HepG2 (cell line): ENCODE results near the gene SVOP. TPM values are rescaled to one million over a fixed set of nuclear protein-coding genes. Genes with fewer than 3 reads are reported as not detected.

Source experiments
- EHMT2 ChIP-seq: fragments of 200-600 bp; sonication (generic); IDR thresholded peaks from 2 replicates; pipeline ENCODE4 v1.7.0; 2017; ENCODE audit warnings: antibody characterized with exemption, low read depth, low read length, borderline replicate concordance
- NPAS2 ChIP-seq: sonication (generic); formaldehyde crosslinking; IDR thresholded peaks from 2 replicates; pipeline ENCODE4 v1.8.0; 2022; ENCODE audit warnings: mild to moderate bottlenecking, missing genetic modification reagents, borderline replicate concordance
- RAD51 ChIP-seq: fragments of 450-650 bp; IDR thresholded peaks from 2 replicates; pipeline ENCODE4 v1.6.1; 2016; ENCODE audit warnings: borderline replicate concordance
- SAP130 ChIP-seq: IDR thresholded peaks from 2 replicates; pipeline ENCODE4 v1.6.1; 2016; ENCODE audit warnings: low read depth
- TMF1 ChIP-seq: sonication (generic); formaldehyde crosslinking; IDR thresholded peaks from 2 replicates; pipeline ENCODE4 v1.8.1; 2022; ENCODE audit warnings: low read depth, missing genetic modification reagents
- polyA plus RNA-seq, 8 experiments: library from polyadenylated mRNA; depleted of rRNA in 3 of 8; stranded (reverse) in 7 of 8; unstranded in 1 of 8; fragments of >200 nt; fragmentation: Illumina TruSeq in 4 of 8; extraction: Trizol in 4 of 8; gene quantifications; 2 replicates each; pipeline versions ENCODE4 v1.2.1 to v1.2.3, GENCODE V29; 2011 to 2016; ENCODE audit warnings: low read depth in 4 of 8, missing spikeins in 1 of 8, mixed read lengths in 1 of 8; ENCODE audit not compliant: insufficient read depth in 1 of 8
- total RNA-seq, 5 experiments: library from RNA; depleted of rRNA; stranded (reverse); fragments of >200 nt; fragmentation: Illumina TruSeq; extraction: Trizol; gene quantifications; 2 replicates each; pipeline ENCODE4 v1.2.3, GENCODE V29; 2016; ENCODE audit warnings: low read depth in 1 of 5
- TF ChIP-seq, protein P1 (sequence below): sonication (generic); formaldehyde crosslinking; IDR thresholded peaks from 2 replicates; pipeline ENCODE4 v1.5.1; 2020; ENCODE audit warnings: mild to moderate bottlenecking, missing genetic modification reagents, moderate library complexity
- TF ChIP-seq, protein P2 (sequence below): sonication (generic); formaldehyde crosslinking; IDR thresholded peaks from 2 replicates; pipeline ENCODE4 v1.5.1; 2020; ENCODE audit warnings: mild to moderate bottlenecking, moderate library complexity, missing genetic modification reagents
- TF ChIP-seq, protein P3 (sequence below): sonication (generic); formaldehyde crosslinking; conservative IDR thresholded peaks from 2 replicates; pipeline ENCODE4 v1.4.0; 2020; ENCODE audit warnings: missing genetic modification reagents
- TF ChIP-seq, protein P4 (sequence below): sonication (generic); formaldehyde crosslinking; IDR thresholded peaks from one replicate; pipeline ENCODE4 v1.5.1; 2020; ENCODE audit warnings: mild to moderate bottlenecking, missing genetic modification reagents; ENCODE audit errors: not compliant biosample characterization
- TF ChIP-seq, protein P5 (sequence below): IDR thresholded peaks from 2 replicates; pipeline ENCODE4 v1.6.1; 2016; ENCODE audit warnings: missing compliant biosample characterization, missing genetic modification reagents, borderline replicate concordance

SVOP gene
- total and polyA plus RNA-seq, 2 of the 13 experiments (the other 11 are each of a cell fraction or from before 2014, with no cell fraction given), result not detected

DNA sequence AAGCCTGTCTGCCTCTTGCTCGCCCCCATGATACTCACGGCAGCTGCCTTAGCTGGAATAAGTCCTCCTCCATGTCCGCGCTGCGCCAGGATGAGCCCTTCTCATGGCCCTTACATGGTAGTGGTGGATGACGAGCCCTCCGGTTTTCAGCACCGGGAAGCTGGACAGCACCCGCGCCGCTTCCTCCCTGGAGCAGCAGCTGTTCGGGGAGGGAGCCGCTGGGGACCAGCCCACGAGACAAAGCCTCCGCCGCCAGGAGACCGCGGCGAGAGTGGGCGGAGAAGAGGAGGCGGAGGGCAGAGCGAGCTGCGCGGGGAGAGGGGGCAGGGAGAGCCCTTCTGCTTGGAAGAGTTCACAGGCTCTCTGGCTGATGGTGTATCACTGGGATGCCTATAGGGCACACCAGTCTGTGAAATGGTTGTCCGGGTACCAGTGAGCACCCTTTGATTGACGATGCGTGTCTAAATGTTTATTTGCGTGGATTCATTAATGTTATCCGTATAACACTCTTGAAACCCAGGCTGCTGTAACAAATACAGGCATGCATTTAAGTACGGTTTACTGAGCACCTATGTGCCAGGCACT is at the start of gene SVOP (continued):
- TF ChIP-seq, protein P1, sequence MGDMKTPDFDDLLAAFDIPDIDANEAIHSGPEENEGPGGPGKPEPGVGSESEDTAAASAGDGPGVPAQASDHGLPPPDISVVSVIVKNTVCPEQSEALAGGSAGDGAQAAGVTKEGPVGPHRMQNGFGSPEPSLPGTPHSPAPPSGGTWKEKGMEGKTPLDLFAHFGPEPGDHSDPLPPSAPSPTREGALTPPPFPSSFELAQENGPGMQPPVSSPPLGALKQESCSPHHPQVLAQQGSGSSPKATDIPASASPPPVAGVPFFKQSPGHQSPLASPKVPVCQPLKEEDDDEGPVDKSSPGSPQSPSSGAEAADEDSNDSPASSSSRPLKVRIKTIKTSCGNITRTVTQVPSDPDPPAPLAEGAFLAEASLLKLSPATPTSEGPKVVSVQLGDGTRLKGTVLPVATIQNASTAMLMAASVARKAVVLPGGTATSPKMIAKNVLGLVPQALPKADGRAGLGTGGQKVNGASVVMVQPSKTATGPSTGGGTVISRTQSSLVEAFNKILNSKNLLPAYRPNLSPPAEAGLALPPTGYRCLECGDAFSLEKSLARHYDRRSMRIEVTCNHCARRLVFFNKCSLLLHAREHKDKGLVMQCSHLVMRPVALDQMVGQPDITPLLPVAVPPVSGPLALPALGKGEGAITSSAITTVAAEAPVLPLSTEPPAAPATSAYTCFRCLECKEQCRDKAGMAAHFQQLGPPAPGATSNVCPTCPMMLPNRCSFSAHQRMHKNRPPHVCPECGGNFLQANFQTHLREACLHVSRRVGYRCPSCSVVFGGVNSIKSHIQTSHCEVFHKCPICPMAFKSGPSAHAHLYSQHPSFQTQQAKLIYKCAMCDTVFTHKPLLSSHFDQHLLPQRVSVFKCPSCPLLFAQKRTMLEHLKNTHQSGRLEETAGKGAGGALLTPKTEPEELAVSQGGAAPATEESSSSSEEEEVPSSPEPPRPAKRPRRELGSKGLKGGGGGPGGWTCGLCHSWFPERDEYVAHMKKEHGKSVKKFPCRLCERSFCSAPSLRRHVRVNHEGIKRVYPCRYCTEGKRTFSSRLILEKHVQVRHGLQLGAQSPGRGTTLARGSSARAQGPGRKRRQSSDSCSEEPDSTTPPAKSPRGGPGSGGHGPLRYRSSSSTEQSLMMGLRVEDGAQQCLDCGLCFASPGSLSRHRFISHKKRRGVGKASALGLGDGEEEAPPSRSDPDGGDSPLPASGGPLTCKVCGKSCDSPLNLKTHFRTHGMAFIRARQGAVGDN (CRISPR knock-in tag), result peak; percentile 68
- peak; percentile 90; the same call in 1 of the 2 replicates for TF ChIP-seq EHMT2
- TF ChIP-seq, protein P2, sequence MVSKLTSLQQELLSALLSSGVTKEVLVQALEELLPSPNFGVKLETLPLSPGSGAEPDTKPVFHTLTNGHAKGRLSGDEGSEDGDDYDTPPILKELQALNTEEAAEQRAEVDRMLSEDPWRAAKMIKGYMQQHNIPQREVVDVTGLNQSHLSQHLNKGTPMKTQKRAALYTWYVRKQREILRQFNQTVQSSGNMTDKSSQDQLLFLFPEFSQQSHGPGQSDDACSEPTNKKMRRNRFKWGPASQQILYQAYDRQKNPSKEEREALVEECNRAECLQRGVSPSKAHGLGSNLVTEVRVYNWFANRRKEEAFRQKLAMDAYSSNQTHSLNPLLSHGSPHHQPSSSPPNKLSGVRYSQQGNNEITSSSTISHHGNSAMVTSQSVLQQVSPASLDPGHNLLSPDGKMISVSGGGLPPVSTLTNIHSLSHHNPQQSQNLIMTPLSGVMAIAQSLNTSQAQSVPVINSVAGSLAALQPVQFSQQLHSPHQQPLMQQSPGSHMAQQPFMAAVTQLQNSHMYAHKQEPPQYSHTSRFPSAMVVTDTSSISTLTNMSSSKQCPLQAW (CRISPR knock-in tag), result peak; percentile 48; the same call in 1 of the 2 replicates
- TF ChIP-seq RAD51, result no peak
- TF ChIP-seq NPAS2, result no peak
- peak; percentile 94 for TF ChIP-seq TMF1 (CRISPR knock-in tag)
- TF ChIP-seq, protein P3, sequence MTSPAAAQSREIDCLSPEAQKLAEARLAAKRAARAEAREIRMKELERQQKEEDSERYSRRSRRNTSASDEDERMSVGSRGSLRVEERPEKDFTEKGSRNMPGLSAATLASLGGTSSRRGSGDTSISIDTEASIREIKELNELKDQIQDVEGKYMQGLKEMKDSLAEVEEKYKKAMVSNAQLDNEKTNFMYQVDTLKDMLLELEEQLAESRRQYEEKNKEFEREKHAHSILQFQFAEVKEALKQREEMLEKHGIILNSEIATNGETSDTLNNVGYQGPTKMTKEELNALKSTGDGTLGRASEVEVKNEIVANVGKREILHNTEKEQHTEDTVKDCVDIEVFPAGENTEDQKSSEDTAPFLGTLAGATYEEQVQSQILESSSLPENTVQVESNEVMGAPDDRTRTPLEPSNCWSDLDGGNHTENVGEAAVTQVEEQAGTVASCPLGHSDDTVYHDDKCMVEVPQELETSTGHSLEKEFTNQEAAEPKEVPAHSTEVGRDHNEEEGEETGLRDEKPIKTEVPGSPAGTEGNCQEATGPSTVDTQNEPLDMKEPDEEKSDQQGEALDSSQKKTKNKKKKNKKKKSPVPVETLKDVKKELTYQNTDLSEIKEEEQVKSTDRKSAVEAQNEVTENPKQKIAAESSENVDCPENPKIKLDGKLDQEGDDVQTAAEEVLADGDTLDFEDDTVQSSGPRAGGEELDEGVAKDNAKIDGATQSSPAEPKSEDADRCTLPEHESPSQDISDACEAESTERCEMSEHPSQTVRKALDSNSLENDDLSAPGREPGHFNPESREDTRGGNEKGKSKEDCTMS, result 0 out of 2 replicates have a peak, but pooled peaks have one; percentile 87
- TF ChIP-seq, protein P4, sequence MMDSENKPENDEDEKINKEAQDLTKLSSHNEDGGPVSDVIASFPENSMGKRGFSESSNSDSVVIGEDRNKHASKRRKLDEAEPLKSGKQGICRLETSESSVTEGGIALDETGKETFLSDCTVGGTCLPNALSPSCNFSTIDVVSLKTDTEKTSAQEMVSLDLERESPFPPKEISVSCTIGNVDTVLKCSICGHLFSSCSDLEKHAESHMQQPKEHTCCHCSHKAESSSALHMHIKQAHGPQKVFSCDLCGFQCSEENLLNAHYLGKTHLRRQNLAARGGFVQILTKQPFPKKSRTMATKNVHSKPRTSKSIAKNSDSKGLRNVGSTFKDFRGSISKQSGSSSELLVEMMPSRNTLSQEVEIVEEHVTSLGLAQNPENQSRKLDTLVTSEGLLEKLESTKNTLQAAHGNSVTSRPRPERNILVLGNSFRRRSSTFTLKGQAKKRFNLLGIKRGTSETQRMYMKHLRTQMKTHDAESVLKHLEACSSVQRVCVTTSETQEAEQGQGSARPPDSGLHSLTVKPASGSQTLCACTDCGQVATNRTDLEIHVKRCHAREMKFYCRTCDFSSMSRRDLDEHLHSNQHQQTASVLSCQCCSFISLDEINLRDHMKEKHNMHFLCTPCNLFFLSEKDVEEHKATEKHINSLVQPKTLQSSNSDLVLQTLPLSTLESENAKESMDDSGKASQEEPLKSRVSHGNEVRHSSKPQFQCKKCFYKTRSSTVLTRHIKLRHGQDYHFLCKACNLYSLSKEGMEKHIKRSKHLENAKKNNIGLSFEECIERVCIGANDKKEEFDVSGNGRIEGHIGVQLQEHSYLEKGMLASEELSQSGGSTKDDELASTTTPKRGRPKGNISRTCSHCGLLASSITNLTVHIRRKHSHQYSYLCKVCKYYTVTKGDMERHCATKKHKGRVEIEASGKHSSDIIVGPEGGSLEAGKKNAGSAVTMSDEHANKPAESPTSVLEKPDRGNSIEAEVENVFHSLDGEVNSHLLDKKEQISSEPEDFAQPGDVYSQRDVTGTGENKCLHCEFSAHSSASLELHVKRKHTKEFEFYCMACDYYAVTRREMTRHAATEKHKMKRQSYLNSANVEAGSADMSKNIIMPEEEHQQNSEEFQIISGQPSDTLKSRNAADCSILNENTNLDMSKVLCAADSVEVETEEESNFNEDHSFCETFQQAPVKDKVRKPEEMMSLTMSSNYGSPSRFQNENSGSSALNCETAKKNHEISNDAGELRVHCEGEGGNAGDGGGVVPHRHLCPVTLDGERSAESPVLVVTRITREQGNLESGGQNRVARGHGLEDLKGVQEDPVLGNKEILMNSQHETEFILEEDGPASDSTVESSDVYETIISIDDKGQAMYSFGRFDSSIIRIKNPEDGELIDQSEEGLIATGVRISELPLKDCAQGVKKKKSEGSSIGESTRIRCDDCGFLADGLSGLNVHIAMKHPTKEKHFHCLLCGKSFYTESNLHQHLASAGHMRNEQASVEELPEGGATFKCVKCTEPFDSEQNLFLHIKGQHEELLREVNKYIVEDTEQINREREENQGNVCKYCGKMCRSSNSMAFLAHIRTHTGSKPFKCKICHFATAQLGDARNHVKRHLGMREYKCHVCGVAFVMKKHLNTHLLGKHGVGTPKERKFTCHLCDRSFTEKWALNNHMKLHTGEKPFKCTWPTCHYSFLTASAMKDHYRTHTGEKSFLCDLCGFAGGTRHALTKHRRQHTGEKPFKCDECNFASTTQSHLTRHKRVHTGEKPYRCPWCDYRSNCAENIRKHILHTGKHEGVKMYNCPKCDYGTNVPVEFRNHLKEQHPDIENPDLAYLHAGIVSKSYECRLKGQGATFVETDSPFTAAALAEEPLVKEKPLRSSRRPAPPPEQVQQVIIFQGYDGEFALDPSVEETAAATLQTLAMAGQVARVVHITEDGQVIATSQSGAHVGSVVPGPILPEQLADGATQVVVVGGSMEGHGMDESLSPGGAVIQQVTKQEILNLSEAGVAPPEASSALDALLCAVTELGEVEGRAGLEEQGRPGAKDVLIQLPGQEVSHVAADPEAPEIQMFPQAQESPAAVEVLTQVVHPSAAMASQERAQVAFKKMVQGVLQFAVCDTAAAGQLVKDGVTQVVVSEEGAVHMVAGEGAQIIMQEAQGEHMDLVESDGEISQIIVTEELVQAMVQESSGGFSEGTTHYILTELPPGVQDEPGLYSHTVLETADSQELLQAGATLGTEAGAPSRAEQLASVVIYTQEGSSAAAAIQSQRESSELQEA (CRISPR knock-in tag), result no peak
- TF ChIP-seq, protein P5, sequence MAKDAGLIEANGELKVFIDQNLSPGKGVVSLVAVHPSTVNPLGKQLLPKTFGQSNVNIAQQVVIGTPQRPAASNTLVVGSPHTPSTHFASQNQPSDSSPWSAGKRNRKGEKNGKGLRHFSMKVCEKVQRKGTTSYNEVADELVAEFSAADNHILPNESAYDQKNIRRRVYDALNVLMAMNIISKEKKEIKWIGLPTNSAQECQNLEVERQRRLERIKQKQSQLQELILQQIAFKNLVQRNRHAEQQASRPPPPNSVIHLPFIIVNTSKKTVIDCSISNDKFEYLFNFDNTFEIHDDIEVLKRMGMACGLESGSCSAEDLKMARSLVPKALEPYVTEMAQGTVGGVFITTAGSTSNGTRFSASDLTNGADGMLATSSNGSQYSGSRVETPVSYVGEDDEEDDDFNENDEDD (CRISPR knock-in tag), result peak; percentile 52; the same call in 1 of the 2 replicates
- peak; percentile 95 for TF ChIP-seq SAP130 (CRISPR knock-in tag)
